Measurements from ENCODE around the gene FARS2.

Gene FARS2

GRCh38 chr6:5492356-5492755 is 231.0 kb downstream of the FARS2 start:
- ChIA-PET POLR2A (no interaction called here), CTCF (no interaction called here)
- Histone ChIP-seq H3K4me1 (ENCODE audit: control insufficient read depth, insufficient read depth, low read length) (peaks cover 15% of the 10 kb centered on the region), H3K27ac (ENCODE audit: extremely low read depth, low read depth, low read length) (no peak overlapping the region), H3K4me3 (ENCODE audit: low read depth, low read length) (no peak overlapping the region), H3K36me3 (ENCODE audit: control insufficient read depth in 2 of 2, insufficient read depth in 1 of 2, low read length in 2 of 2) (no peaks in the 10 kb centered on the region), H3K9me3 (ENCODE audit: control insufficient read depth, insufficient read depth, low read depth, low read length) (no peaks in the 10 kb centered on the region)
- no peak for TF ChIP-seq ZNF146 (tag by site-specific recombination; IDR thresholded peaks at IDR 0.05)
- no peak for TF ChIP-seq ZNF654 (tag by site-specific recombination; IDR thresholded peaks at IDR 0.05; ENCODE audit: low read depth)
- no peak for TF ChIP-seq ZNF529 (tag by site-specific recombination; IDR thresholded peaks at IDR 0.05; ENCODE audit: insufficient replicate concordance)
- no peak for TF ChIP-seq ZNF830 (tag by site-specific recombination; IDR thresholded peaks at IDR 0.05; ENCODE audit: low read depth)
- no peak for TF ChIP-seq ZNF707 (tag by site-specific recombination; IDR thresholded peaks at IDR 0.05)
- TF ChIP-seq ZNF280C (tag by site-specific recombination; IDR thresholded peaks at IDR 0.05) = no peak
- no peak for TF ChIP-seq ZNF777 (tag by site-specific recombination; IDR thresholded peaks at IDR 0.05; ENCODE audit: borderline replicate concordance)

- Histone ChIP-seq H3K9me3 (ENCODE audit: control insufficient read depth, insufficient read depth, low read depth, low read length) (no peaks in the 10 kb centered on the region), H3K4me3 (ENCODE audit: low read depth, low read length) (no peak overlapping the region), H3K36me3 (ENCODE audit: control insufficient read depth in 2 of 2, insufficient read depth in 1 of 2, low read length in 2 of 2) (no peaks in the 10 kb centered on the region), H3K27ac (ENCODE audit: extremely low read depth, low read depth, low read length) (no peak overlapping the region), H3K4me1 (ENCODE audit: control insufficient read depth, insufficient read depth, low read length) (peaks cover 22% of the 10 kb centered on the region)
- CTCF ChIA-PET = interaction anchor here (1.4 kb wide), 1 partner anchor 24 kb away, joined by 7 read pairs; no protein-coding TSS in a partner anchor
- POLR2A ChIA-PET = interaction anchor here (0.7 kb wide), 1 partner anchor 287 kb away, joined by 3 read pairs; no protein-coding TSS in a partner anchor
- TF ChIP-seq ZBTB7A (tag by site-specific recombination; IDR thresholded peaks at IDR 0.05; ENCODE audit: low read depth) = no peak
- TF ChIP-seq ZBTB49 (tag by site-specific recombination; IDR thresholded peaks at IDR 0.05; ENCODE audit: low read depth) = no peak
- TF ChIP-seq HOXA7 (CRISPR knock-in tag; IDR thresholded peaks at IDR 0.05; ENCODE audit: borderline replicate concordance) = no peak
- TF ChIP-seq ZNF292 (tag by site-specific recombination; IDR thresholded peaks at IDR 0.05; ENCODE audit: borderline replicate concordance, low read depth) = no peak
- TF ChIP-seq GLIS2 (tag by site-specific recombination; IDR thresholded peaks at IDR 0.05) = no peak
- TF ChIP-seq ZNF585B (tag by site-specific recombination; IDR thresholded peaks at IDR 0.05) = no peak
- no peak for TF ChIP-seq ZSCAN5A (tag by site-specific recombination; IDR thresholded peaks at IDR 0.05)
- TF ChIP-seq ZNF488 (tag by site-specific recombination; IDR thresholded peaks at IDR 0.05) = no peak
- TF ChIP-seq ZNF677 (tag by site-specific recombination; IDR thresholded peaks at IDR 0.05) = no peak
- TF ChIP-seq SCRT1 (tag by site-specific recombination; IDR thresholded peaks at IDR 0.05; ENCODE audit: borderline replicate concordance) = no peak
- no peak for TF ChIP-seq HOXD13 (CRISPR knock-in tag; IDR thresholded peaks at IDR 0.05; ENCODE audit: borderline replicate concordance)
- TF ChIP-seq ZNF510 (tag by site-specific recombination; IDR thresholded peaks at IDR 0.05; ENCODE audit: insufficient replicate concordance) = no peak
- no peak for TF ChIP-seq HIC1 (tag by site-specific recombination; IDR thresholded peaks at IDR 0.05)
- no peak for TF ChIP-seq KLF17 (tag by site-specific recombination; IDR thresholded peaks at IDR 0.05)
- no peak for TF ChIP-seq ZIC2 (tag by site-specific recombination; IDR thresholded peaks at IDR 0.05)
- TF ChIP-seq ZNF398 (tag by site-specific recombination; IDR thresholded peaks at IDR 0.05) = no peak
Measured at GRCh38 chr6:5493806-5494205, 232.5 kb downstream of the FARS2 start.
